Stimulated activated CD8-positive, alpha-beta memory T cell treated with anti-CD3 and anti-CD28 coated beads, Interleukin-7, amount 100 ng/mL, for 24 hours (primary cell): Measurements from ENCODE around the gene ALS2CL.

Experiments
- DNase-seq: peaks from one replicate; pipeline ENCODE4 v3.0.0-alpha.2; 2020; ENCODE audit warnings: low read depth

The ALS2CL gene

GRCh38 chr3:46702246-46703012, 8.9 kb upstream of the ALS2CL start:
- no peak for DNase-seq

GRCh38 chr3:46701181-46701939, 7.9 kb upstream of the ALS2CL start, which contains the start of gene TMIE:
TMIE (plus strand) TSS chr3:46701392; CDS start chr3:46701488, 96 bp downstream.
- no peak for DNase-seq

GRCh38 chr3:46700772-46701171, 7.3 kb upstream of the ALS2CL start:
- DNase-seq: no peak

GRCh38 chr3:46699676-46700523, 6.4 kb upstream of the ALS2CL start:
- no peak for DNase-seq

DNA sequence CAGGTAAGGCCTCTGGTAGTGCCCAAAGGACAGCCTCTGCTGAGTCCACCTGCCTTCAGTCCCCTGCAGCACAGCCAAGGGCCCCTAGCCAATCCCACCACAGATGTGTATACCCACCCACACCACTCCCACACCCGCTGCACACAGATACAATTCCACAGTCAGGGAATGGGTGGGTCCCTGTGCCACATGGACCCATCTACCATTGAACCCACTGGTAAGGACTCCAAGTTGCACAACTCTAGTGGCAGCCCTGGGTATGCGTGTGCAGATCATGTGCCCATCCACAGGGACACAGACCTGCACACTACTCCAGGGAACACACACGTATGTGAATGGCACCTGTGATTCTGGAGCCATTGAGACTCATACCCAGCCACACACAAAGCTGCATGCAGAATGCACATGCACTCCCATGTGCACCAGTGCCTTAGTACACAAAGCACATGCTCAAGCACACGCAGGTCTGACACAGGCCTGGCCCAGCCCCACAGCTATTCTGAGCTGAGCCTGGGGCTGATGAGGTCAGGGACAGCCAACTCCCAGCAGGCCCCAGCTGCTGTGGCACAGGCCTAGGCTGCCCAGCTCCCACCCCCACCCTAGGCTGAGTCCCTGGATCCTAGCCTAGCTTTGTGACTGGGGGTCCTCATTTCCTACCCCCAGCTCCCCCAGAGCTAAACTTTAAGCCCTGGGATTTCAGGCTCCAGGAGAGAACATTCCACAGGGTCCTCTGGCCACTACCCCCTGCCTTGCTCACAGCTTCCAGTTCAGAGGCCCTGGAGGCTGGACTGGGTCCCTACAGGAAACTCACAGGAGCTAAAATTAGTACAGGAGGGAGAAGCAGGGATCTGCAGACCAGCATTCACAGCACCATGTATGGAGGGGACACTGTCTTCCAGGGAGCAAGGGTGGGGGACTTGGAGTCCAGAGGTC, 2.7 kb upstream of the ALS2CL start:
- DNase-seq: no peak

DNA sequence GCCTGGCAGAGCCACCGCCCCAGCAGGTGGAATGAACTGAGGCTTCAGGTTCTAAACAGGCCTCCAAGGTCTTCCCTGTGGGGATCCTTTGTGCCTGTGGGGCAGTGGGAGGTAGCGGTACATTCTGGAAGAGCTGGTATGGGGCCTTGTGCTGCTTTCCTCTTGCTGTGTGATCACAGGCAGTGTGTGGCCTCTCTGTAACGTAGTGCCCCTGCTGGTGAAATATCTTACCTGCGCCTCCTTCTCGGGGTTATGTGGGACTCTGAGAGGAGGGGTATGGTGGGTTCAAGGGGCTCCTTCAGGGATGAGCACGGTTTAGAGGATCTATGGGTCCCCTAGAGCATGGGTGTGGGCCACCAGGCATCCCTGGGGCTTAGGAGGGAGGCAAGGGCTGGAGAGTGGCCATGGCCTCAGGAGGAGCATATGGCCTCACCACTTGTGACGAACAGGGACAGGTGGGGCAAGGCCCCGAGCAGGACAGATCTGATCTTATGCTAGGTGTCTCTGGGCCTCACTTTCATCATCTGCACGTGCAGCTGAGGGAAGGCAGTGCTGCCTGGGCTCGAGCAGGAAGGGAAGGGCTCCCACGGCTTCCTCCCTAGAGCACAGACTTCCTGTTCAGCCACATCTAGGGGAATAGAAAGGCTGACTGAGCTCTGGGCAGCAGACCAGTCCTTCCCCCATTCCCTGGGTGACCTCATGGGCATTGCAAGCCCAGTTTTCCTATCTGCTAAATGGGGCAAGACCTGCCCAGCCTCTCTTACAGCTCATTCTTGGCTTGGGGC, 1.9 kb upstream of the ALS2CL start:
- no peak for DNase-seq

- no peak for DNase-seq
These were observed 1.0 kb upstream of the ALS2CL start for GRCh38 chr3:46694520-46694919.

DNA sequence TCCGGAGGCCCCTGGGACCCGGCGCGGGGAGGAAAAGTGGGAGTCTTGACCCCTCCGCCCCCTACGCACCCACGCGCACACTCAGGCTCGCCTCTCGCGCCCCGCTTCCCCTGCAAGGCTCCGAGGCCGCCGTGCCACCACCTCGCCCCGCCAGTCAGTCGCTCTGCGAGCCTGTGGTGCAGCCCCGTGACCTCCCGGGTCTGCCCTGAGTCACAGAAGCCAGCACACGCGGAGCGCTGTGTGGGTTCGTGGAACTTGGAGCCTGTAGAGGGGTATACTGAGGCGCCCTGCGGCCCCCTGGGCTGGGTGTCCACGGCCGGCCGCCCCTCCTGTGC, 380 bp upstream of the ALS2CL start:
- no peak for DNase-seq

DNA sequence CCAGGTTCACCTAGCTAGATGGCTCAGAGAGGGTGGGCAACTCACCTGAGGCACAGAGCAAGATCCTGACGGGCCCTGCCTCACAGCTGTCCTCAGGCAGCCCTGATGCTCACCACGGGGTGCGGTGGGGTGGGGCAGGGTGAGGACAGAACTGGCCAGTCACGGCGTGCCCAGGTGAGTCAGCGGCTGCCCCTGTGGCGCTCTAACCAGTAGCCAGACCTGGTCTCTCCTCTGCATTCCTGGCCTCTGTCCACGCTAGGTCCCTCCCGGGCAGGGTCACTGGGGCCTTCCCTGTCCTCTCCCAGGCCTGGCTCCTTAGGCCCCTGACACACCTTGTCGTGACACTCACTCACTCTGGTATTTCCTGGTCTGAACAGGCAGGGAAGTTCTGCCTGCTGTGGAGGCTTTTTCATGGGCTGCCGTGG, 901 bp downstream of the ALS2CL start:
- DNase-seq: no peak

DNA sequence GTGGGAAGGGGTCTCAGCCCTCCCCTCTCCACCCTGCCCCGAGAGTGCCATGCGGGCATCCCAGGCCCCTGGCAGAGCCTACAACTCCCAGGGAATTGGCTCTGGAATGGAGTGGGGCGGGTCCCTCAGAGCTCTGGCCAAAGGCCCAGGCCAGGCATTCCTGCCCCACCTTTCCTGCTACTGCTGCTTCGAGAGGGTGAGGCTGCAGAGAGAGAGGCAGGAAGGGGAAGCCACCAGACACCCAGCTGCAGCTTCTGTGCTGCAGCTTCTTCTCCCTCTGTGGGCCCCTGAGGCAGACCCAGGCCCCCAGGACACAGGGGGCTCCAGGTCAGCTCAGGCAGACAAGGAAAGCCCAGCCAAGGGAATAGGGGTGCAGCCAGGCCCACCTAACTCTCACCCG, 2.7 kb downstream of the ALS2CL start:
- no peak for DNase-seq

DNA sequence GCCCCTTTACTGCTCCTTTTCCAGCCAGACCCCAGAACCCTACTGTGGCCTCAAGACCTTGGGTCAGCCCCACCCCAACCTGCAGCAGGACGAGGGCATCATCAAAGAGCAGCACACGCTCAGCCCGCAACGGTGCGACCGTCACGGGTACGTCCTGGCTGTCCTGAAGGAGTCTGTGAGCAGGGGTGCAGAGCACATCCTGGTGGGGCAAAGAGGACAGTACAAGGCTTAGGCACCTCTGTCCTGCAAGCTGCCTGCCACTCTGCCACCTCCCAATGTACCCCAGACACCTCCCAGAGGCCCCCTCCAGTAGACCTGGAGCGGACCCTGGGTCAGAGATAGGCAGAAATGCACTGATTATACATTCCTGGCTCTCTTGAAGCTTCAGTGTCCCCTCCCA, 8.0 kb downstream of the ALS2CL start:
- no peak for DNase-seq

GRCh38 chr3:46684891-46685290, 8.6 kb downstream of the ALS2CL start:
- DNase-seq: no peak

DNA sequence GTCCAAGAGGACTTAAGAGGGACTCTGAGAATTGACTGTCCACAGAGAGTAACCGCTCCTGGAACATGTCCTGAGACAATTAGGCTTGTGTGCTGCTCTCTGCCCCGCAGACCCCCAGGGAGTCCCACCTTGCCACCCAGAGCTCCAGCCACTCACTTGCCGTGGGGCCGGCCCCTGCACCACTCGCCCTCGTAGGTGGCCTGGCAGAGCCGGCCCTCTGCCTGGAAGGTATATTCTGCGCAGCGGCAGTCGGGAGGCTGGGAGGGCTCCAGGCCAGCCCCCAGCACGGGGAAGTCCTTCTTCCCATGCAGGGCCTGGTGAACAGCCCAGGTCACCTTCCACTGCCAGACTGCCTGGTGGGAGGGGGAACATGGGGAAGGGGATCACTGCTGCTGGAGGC, 10.5 kb downstream of the ALS2CL start:
- DNase-seq: no peak

DNA sequence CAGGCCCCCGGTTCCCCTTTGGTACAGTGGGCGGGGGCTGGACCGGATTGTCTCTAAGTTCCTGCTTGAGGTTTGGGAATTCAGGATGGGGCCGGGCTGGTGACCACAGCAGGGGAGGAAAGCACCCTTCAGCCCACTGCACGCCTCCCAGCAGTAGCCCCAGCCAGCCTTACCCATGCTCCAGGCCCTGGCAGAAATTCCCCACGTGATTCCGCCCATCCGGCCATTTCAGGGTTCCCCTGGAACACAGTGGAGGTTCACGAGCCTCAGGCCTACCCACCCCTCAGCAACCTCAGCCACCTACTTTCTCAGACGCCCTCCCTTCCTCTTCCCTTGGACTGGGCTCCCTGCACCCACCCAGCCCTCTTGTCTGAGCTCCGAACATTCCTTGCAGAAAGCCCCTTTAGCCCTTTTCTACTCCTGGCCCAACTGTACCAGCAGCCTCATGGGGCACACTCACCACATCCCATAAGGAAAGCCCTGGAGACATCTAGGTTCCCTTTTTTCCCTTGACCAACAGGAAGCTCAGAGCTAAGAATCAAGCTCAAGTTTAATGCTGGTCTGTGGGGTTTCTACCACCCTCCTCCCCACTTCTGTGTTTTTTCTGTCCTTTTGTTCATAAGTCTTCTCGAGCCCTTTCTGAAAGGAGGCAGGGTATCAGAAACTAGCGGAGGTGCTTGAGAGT, 11.5 kb downstream of the ALS2CL start:
- no peak for DNase-seq

DNA sequence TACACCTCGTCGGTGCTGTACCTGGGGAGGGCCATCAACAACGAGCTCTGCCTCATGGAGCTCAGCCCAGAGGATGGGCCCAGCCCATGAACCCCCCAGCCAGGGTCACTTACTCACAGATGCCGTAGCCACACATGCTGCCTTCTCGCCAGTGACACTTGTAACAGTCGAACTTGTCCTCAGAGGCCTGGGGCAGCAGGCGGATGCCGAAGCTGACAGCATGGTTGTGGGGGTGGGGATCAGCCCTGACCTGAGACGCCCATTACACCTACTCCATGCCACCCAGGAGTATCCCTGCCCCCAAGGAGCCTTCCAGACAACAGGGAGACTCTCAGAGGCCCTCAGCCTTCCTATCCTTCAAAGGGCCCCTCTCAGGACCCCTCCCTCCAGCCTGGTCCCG, 12.1 kb downstream of the ALS2CL start:
- no peak for DNase-seq

DNA sequence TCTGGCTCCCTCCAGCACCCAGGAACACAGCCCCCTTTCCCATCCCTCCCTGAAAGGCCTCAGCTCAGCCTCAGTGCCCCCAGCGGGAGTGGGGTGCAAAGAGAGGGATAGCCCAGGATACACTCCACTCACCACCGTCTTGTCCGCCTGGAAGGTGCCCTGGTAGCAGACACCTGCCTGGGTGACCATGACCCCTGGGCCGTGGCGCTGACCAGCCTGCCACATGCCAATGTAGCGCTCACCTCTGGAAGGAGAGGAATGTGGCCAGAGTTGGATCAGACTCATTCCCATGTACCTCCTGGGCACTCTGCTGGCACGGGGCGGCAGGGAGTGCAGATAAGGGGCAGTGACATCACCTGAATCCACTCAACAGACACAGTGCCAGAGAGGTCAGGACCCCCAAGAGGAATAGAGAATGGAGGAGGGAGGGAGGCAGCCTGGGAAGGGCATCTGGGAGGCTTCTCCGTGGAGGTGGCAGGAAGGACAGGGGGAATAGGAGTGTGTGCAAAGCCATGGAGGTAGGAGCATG, 13.1 kb downstream of the ALS2CL start:
- no peak for DNase-seq

DNA sequence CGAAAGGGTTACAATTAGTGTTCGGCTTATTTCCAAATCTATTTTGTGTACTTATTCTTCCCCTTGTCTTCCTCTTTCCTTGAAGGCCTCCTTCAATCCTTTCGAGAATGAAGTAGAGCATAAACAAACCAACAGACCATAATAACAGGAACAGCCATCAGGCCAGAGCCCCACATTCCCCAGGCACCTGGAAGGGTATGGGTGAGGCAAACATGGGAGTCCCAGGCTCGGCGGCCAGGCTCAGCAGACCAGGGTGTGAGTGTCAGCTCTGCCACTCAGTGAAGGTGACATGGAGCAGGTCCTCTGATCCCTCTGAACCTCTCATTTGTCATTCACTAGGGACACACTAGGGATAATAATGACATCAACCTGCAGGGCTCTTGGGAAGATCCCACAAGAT, 13.8 kb downstream of the ALS2CL start:
- DNase-seq: no peak

- DNase-seq: no peak
These were observed 15.2 kb downstream of the ALS2CL start for GRCh38 chr3:46678280-46678679.

- DNase-seq: no peak
These were observed 16.1 kb downstream of the ALS2CL start for GRCh38 chr3:46677411-46677726.
